Activated T-helper 1 cell treated with Interleukin-2 at 50 U/mL for 16 hours (primary cell): ENCODE data around the gene ACRBP.
"Not testable (repeated sequence)": the region's sequence is repeated elsewhere in the genome, so short reads cannot be mapped to it uniquely, and the experiment has no call there.

Experiments
- DNase-seq: peaks from one replicate; pipeline ENCODE4 v3.0.0-alpha.2; 2020; ENCODE audit warnings: low read depth

The ACRBP gene

GRCh38 chr12:6614513-6615172 is 32.6 kb downstream of the ACRBP start:
- no peak for DNase-seq

DNA sequence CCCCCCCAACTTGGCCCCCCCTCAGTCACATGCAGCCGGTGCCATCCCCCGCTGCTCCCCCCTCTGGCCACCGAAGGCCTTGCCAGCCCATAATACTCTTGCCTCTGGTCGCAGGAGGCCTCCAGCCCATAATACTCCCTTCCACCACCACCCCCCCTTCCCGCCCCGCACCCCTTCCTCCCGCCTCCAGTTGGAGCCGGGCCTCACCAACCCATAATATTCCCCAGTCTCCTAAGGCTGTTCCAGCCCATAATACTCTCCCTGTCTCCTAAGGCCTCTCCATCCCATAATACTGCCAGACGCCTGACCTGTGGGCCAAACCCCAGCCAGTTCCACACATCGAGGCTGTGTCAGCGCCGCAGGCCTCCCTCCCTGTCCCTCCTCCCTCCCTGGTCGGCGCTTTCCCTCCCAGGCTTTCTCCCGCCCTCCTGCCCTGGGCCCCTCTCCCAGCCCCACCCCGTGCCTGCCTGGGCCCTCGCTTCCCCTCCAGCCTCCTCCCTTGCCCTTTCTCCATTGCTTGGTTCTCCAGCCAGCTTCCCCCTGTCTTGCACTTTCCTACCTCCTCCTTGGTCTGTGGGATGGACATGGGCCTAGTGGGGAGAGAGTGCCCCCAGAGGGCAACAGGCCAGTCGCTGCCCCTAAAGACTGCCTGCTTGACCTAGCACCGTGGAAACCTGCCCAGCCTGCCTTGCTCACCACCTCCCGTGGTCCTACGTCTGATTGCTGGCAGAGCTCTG is 33.3 kb downstream of the ACRBP start:
- DNase-seq = no peak

DNA sequence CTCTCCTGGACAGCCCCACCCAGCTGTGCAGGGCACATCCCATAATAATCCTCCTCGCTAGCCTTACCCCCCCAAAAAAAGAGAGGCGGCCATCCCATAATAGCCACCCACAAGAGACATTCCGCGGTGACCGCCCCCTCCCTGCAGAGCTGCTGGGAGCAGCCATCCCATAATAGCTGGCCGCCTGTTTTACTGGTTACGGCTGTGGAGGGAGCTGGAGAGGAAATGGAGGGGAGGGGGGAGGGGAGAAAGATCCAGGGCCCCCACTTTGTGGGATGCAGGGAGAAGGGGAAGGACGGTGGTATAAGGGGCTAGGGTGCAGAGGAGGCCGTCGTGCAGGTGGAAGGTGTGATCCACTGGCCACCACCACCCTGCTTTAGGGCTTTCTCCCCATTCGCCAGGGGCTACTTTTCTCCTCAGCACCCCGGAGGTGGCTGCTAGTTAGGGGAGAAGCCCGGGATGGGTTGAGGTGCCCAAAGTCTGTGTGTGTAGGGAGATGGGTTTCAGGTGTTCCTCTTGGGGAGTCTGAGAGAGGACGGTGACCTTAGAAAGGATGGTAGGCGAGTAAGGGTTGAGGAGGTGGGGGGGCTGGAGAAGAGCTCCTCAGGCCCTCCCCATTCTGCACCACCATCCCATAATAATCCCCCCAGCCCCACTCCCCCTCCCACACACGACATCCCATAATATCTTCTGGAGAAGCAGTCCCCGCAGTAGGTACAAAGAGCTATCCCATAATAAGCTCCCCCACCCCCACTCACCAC is 34.0 kb downstream of the ACRBP start:
- DNase-seq = no peak

DNA sequence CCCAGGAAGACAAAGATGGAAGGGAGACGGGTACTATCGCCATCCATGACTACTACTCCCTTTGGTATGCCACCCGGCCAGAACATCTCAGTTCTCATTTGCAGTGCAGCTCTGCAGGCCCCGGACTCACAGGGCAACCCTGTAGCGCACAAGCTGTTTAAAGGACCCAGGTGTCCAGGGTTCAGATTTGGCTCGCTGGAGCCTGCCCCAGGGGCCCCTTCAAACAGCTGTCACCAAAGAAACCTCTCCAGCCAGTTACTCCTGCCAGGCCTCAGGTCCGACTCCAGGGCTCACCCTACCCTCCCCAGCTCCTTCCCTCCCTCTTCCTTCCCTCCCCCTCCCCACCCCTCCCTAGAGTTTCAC is 34.6 kb downstream of the ACRBP start:
- no peak for DNase-seq

GRCh38 chr12:6612247-6612646 is 35.0 kb downstream of the ACRBP start:
- no peak for DNase-seq

DNA sequence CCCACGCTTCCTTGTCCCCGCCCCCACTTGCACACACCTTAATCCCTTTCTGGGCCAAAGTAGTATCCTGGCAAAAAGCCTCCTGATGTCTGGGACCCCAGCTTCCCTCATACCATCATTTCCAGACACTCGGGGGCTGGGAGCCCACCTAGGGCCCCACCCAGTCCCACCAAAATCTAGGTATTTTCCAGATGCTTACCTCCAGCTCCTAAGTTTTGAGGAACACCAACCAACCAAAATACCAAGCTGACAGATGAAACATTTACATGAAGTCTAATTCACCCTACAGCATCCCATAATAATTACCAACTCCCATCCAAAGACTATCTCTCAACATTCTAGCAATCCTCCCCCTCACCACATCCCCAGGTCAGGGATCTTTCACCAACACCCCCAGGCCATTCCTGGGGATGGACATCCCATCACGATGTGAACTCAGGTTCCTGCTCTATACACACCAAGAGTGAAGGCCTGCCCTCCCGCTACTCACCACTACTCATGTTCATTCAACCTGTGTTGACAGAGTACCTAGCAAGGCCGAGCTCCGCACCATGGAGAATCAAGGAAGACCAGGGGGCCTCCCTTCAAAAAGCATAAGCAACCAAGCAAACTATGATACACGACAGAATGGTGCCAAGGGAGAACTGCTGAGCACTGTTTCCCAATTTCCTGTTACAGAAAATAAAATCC is 38.5 kb downstream of the ACRBP start:
- DNase-seq = no peak

DNA sequence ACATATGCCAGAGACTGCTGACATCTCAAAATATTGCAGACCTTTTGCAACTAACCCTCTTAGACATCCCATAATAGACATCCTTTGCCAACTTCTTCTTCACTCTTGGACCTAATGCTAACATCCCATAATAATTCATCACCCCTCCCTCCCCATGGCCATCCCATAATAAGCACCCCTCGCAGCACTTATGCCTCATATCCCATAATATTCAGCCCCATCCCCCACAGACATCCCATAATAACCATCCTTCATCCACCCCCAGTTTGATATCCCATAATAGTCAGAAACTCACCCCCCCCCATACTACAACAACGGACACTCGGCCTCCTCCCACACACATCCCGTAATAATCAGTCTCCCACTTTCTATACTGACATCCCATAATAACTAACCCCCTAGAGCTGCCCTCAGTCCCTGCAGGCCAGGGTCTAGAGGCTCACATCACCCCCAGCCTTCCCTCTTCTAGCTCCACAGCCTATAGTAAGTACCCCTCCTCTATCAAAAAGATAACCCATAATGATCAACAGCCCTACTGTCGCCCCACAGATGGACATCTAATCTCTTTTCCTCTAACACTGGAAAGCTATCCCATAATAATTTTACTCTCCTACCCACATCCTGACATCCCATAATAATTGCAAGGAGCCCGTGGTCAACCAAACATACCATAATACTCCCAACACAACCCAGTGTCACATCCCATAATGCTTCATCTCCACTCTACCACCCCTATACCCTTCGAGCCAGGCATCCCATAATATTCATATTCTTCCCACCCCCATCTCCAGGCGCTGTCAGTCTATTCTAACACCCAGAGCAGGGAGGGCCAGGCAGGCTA is 39.3 kb downstream of the ACRBP start:
- no peak for DNase-seq

DNA sequence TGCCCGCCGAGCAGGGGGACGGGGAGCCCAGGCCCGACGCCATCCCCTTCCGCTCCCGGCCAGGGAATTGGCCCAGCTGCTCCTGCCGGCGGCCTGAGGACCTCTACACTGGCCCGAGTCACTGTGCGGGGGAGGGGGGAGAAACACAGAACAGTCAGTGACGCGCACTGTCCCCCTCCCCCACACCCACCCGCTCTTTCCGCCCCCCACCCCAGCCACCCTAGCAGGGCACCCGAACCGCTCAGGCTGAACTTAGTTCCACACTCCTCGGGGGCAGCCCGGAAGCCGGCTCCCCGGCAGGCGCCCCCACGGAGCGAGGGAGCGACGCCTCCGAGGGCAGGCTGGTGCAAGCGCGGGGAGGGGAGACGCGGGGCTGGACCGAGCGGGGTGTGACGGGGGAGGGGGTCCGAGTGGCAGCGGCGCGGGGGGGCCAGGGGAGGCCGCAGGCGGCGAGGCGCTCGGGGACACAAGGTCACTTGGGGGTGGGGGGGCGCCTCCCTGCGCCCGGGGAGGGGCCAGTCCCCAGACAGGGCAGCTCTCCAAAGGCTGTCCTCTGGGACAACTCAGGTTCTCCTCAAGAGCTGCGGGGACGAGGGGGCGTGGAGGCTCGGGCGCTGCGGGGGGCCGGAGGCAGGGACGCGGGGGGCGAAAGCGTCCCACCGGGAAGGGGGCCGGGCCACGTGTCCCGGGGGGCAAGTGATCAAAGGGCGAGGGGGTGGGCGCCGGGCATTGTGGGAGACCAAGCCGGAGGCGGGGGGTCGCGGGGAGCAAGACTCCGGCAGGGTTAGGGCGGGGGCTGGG is 40.7 kb downstream of the ACRBP start:
- peak; percentile 44 for DNase-seq

GRCh38 chr12:6605421-6606330 is 41.6 kb downstream of the ACRBP start:
- no peak for DNase-seq

GRCh38 chr12:6604259-6605029 is 42.8 kb downstream of the ACRBP start:
- no peak for DNase-seq

- DNase-seq = no peak
Measured at GRCh38 chr12:6603095-6603567, 44.1 kb downstream of the ACRBP start.

DNA sequence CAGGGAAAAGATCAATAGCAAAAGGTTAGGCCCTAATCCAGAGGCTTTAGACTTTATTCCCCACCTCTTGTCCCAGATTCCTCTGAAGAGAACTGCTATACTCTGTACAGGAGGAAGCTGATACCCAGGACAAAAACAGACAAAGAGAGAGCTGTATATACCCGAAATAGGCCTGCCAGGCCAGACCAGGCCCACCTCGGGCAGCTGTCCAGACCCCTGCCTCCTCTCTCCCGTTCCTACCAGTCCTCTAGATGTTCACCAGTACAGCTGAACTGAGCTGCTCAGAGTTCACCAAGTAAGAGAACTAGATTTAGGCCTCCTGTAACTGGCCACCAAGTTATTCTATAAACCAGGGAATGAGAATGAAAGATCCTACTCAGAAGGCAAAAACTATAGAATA is 44.7 kb downstream of the ACRBP start:
- DNase-seq = no peak

DNA sequence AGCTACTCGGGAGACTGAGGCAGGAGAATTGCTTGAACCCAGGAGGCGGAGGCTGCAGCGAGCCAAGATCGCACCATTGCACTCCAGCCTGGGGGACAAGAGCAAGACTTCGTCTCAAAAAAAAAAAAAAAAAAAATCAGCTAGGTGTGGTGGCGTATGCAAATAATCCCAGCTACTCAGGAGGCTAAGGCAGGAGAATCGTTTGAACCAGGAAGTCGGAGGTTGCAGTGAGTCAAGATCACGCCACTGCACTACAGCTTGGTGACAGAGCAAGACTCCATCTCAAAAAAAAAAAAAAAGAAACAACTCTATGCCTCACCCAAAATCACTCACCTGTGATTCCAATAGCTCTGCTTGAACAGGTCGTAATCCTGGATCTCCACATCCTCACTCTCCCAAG is 51.6 kb downstream of the ACRBP start:
- DNase-seq = not testable (repeated sequence)

DNA sequence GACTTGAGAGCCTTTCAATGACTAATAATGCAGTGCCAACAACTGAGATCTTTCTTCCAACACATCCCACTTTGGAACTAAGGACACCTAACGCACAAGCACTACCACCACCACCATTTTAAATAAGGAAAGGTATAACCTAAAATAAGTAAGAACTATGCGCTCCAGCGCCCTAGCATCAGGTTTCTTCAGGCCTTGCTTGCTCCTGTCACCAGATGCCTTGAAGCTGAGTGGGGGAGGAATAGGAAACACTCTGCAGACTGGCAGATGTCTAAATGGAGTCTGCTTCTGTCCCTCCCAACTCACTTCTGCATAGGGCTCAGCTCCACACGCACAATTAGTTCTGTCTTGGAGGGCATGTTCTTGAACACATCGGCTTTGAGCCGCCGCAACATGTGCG is 55.1 kb downstream of the ACRBP start:
- no peak for DNase-seq
